Liver (tissue), 9 donors: ENCODE results near the gene GIPC1. TPM values are rescaled to one million over a fixed set of nuclear protein-coding genes. Genes with fewer than 3 reads are reported as not detected.

ENCODE experiments used
- DNase-seq: peaks from one replicate; pipeline ENCODE4 v3.0.0-alpha.2; 2017; ENCODE audit warnings: low spot score
- H3K27ac ChIP-seq, 2 donors: one replicate each; pipeline ENCODE4 v1.7.0; 2013; ENCODE audit warnings: inconsistent platforms in 2 of 2, low read length in 2 of 2, control low read depth in 1 of 2, low read depth in 1 of 2, mild to moderate bottlenecking in 1 of 2
- H3K27me3 ChIP-seq, 4 donors: one replicate each; pipeline versions ENCODE4 v1.6.1 to v1.7.0; 2013; ENCODE audit warnings: low read length in 3 of 4, inconsistent platforms in 1 of 4, mild to moderate bottlenecking in 1 of 4, moderate library complexity in 1 of 4; ENCODE audit not compliant: control insufficient read depth in 4 of 4, insufficient read depth in 4 of 4
- H3K36me3 ChIP-seq, 4 donors: one replicate each; pipeline versions ENCODE4 v1.6.1 to v1.7.0; 2013; ENCODE audit warnings: low read length in 3 of 4, mild to moderate bottlenecking in 3 of 4, low read depth in 1 of 4, moderate library complexity in 1 of 4; ENCODE audit not compliant: control insufficient read depth in 4 of 4, insufficient read depth in 3 of 4
- H3K4me1 ChIP-seq, 4 donors: one replicate each; pipeline versions ENCODE4 v1.6.1 to v1.7.0; 2013; ENCODE audit warnings: low read length in 3 of 4, mild to moderate bottlenecking in 3 of 4, moderate library complexity in 1 of 4; ENCODE audit not compliant: control insufficient read depth in 4 of 4, insufficient read depth in 4 of 4
- H3K4me3 ChIP-seq, 3 donors: one replicate each; pipeline versions ENCODE4 v1.6.1 to v1.7.0; 2013; ENCODE audit warnings: low read length in 3 of 3, control low read depth in 1 of 3, low read depth in 1 of 3, mild to moderate bottlenecking in 1 of 3
- H3K9ac ChIP-seq, 2 donors: one replicate each; pipeline ENCODE4 v1.7.0; 2013; ENCODE audit warnings: low read length in 2 of 2, mild to moderate bottlenecking in 2 of 2, moderate library complexity in 2 of 2, control low read depth in 1 of 2, low read depth in 1 of 2
- H3K9me3 ChIP-seq, 4 donors: one replicate each; pipeline versions ENCODE4 v1.6.1 to v1.7.0; 2013; ENCODE audit warnings: low read length in 3 of 4; ENCODE audit not compliant: control insufficient read depth in 4 of 4
- FOXA1 ChIP-seq: IDR thresholded peaks from 2 replicates; pipeline ENCODE4 v1.6.1; 2016; ENCODE audit warnings: antibody characterized with exemption
- FOXA2 ChIP-seq: IDR thresholded peaks from 2 replicates; pipeline ENCODE4 v1.6.1; 2016; ENCODE audit warnings: antibody characterized with exemption
- GABPA ChIP-seq, 2 donors: IDR thresholded peaks in 1 of 2; conservative IDR thresholded peaks in 1 of 2; 2 replicates each; pipeline ENCODE4 v1.6.1; 2016; ENCODE audit warnings: antibody characterized with exemption in 2 of 2, mild to moderate bottlenecking in 1 of 2, moderate library complexity in 1 of 2
- HNF4A ChIP-seq, 2 donors: conservative IDR thresholded peaks; 2 replicates each; pipeline ENCODE4 v1.6.1; 2016; ENCODE audit warnings: antibody characterized with exemption in 2 of 2, mild to moderate bottlenecking in 2 of 2
- HNF4G ChIP-seq: IDR thresholded peaks from 2 replicates; pipeline ENCODE4 v1.6.1; 2016; ENCODE audit warnings: antibody characterized with exemption
- JUND ChIP-seq, 2 donors: IDR thresholded peaks; 2 replicates each; pipeline ENCODE4 v1.6.1; 2016; ENCODE audit warnings: antibody characterized with exemption in 2 of 2
- NR2F2 ChIP-seq: IDR thresholded peaks from 2 replicates; pipeline ENCODE4 v1.6.1; 2016; ENCODE audit warnings: antibody characterized with exemption
- RAD21 ChIP-seq, 2 donors: IDR thresholded peaks; 2 replicates each; pipeline ENCODE4 v1.6.1; 2016; ENCODE audit warnings: antibody characterized with exemption in 2 of 2, mild to moderate bottlenecking in 2 of 2
- RXRA ChIP-seq, 2 donors: IDR thresholded peaks; 2 replicates each; pipeline ENCODE4 v1.6.1; 2017 to 2018; ENCODE audit warnings: antibody characterized with exemption in 2 of 2, mild to moderate bottlenecking in 1 of 2
- SP1 ChIP-seq: IDR thresholded peaks from 2 replicates; pipeline ENCODE4 v1.6.1; 2018; ENCODE audit warnings: antibody characterized with exemption, mild to moderate bottlenecking
- TAF1 ChIP-seq: conservative IDR thresholded peaks from 2 replicates; pipeline ENCODE4 v1.6.1; 2016; ENCODE audit warnings: antibody characterized with exemption, mild to moderate bottlenecking
- WGBS: extraction: QIAGEN DNeasy Blood & Tissue Kit; methylation state at CpG from one replicate; pipeline ENCODE4 v1.1.7; 2013; 5-methylcytosine and 5-hydroxymethylcytosine counted together
- polyA plus RNA-seq, 2 donors: library from polyadenylated mRNA; stranded (reverse) in 1 of 2; unstranded in 1 of 2; fragments of 200-250 nt in 1 of 2; fragments of >200 nt in 1 of 2; fragmentation: Nextera tagmentation in 1 of 2; extraction: Ambion mirVana in 1 of 2; gene quantifications; one replicate each; pipeline versions ENCODE4 v1.2.1 to v1.2.3, GENCODE V29; 2013 to 2015
- total RNA-seq, 2 donors: library from RNA; depleted of rRNA; stranded (reverse); fragments of >200 nt; gene quantifications; one replicate each; pipeline ENCODE4 v1.2.3, GENCODE V29; 2014
- TF ChIP-seq, protein P1 (sequence below): fragments of 150-350 bp; IDR thresholded peaks from 2 replicates; pipeline ENCODE4 v1.5.1; 2017; ENCODE audit warnings: improper control_type of control experiment, low read depth, low read length; ENCODE audit not compliant: missing input control
- TF ChIP-seq, protein P2 (sequence below): IDR thresholded peaks from 2 replicates; pipeline ENCODE4 v1.6.1; 2016; ENCODE audit warnings: antibody characterized with exemption
- TF ChIP-seq, protein P3 (sequence below): IDR thresholded peaks from 2 replicates; pipeline ENCODE4 v1.6.1; 2016; ENCODE audit warnings: antibody characterized with exemption
- TF ChIP-seq, protein P4 (sequence below): IDR thresholded peaks from 2 replicates; pipeline ENCODE4 v1.6.1; 2016; ENCODE audit warnings: antibody characterized with exemption, mild to moderate bottlenecking
- TF ChIP-seq, protein P5 (sequence below): IDR thresholded peaks from 2 replicates; pipeline ENCODE4 v1.6.1; 2016; ENCODE audit warnings: antibody characterized with exemption
- donor health status: healthy.
- donor health status: healthy.
- donor health status: healthy.
- donor health status: healthy.
- donor health status: healthy.

Gene GIPC1
- total and polyA plus RNA-seq, 4 donors, result 18.4 to 34.5 (median 25.5) TPM

DNA sequence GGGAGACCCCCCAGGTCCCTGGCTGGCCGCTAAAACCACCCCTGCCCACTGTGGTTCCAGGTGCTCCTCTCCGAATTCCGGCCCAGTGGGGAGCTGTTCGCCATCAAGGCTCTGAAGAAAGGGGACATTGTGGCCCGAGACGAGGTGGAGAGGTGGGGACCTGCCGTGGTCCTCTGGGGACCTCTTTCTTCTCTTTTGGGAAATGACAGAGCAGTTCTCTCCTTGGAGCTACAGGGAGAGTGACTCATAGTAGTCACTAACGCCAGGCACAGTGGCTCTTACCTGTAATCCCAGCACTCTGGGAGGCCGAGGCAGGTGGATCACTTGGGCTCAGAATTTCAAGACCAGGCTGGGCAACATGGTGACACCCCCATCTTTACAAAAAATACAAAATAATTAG lies 28.1 kb downstream of the GIPC1 start:
- peaks cover 15 to 43% (median 17%) of the 10 kb centered on the region in 4 donors for H3K36me3 ChIP-seq
- H3K27me3 ChIP-seq, result peaks cover 0 to 3% (median 0%) of the 10 kb centered on the region in 4 donors
- TF ChIP-seq JUND (IDR thresholded peaks at IDR 0.05) (no peak), FOXA1 (no peak), TAF1 (no peak), RXRA (IDR thresholded peaks at IDR 0.05) (no peak)
- TF ChIP-seq, protein P1, sequence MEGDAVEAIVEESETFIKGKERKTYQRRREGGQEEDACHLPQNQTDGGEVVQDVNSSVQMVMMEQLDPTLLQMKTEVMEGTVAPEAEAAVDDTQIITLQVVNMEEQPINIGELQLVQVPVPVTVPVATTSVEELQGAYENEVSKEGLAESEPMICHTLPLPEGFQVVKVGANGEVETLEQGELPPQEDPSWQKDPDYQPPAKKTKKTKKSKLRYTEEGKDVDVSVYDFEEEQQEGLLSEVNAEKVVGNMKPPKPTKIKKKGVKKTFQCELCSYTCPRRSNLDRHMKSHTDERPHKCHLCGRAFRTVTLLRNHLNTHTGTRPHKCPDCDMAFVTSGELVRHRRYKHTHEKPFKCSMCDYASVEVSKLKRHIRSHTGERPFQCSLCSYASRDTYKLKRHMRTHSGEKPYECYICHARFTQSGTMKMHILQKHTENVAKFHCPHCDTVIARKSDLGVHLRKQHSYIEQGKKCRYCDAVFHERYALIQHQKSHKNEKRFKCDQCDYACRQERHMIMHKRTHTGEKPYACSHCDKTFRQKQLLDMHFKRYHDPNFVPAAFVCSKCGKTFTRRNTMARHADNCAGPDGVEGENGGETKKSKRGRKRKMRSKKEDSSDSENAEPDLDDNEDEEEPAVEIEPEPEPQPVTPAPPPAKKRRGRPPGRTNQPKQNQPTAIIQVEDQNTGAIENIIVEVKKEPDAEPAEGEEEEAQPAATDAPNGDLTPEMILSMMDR, result no peak
- TF ChIP-seq, protein P2, sequence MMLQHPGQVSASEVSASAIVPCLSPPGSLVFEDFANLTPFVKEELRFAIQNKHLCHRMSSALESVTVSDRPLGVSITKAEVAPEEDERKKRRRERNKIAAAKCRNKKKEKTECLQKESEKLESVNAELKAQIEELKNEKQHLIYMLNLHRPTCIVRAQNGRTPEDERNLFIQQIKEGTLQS, result no peak
- H3K27ac ChIP-seq, result no peak overlapping the region
- peaks cover 0 to 8% (median 6%) of the 10 kb centered on the region in 4 donors for H3K4me1 ChIP-seq
- DNase-seq, result no peak
- WGBS, result 85% methylated on average over 9 of the region's 9 CpGs
- H3K4me3 ChIP-seq, result no peak overlapping the region
- H3K9ac ChIP-seq, result no peak overlapping the region
- H3K9me3 ChIP-seq, result no peaks in the 10 kb centered on the region

DNA sequence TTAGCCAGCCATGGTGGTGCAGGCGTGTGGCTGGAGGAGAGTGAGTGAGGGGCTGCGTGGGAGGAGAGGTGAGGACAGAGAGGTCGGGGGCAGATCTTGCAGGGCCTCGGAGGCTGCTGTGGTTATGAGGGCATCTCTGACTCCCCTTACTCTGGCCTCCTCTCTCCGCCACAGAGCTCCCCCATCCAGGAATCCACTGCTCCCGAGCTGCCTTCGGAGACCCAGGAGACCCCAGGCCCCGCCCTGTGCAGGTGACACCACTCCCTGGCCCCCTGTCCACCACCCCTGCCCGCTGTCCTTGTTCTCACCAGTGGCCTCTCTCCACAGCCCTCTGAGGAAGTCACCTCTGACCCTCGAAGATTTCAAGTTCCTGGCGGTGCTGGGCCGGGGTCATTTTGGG lies 28.5 kb downstream of the GIPC1 start:
- no peak overlapping the region for H3K9ac ChIP-seq
- peaks cover 0 to 3% (median 0%) of the 10 kb centered on the region in 4 donors for H3K27me3 ChIP-seq
- no peak for DNase-seq
- H3K4me3 ChIP-seq, result no peak overlapping the region
- peaks cover 15 to 46% (median 17%) of the 10 kb centered on the region in 4 donors for H3K36me3 ChIP-seq
- WGBS, result 92% methylated on average over 12 of the region's 12 CpGs
- H3K27ac ChIP-seq, result no peak overlapping the region
- H3K4me1 ChIP-seq, result peaks cover 0 to 6% (median 3%) of the 10 kb centered on the region in 4 donors
- H3K9me3 ChIP-seq, result no peaks in the 10 kb centered on the region
- TF ChIP-seq, protein P3, sequence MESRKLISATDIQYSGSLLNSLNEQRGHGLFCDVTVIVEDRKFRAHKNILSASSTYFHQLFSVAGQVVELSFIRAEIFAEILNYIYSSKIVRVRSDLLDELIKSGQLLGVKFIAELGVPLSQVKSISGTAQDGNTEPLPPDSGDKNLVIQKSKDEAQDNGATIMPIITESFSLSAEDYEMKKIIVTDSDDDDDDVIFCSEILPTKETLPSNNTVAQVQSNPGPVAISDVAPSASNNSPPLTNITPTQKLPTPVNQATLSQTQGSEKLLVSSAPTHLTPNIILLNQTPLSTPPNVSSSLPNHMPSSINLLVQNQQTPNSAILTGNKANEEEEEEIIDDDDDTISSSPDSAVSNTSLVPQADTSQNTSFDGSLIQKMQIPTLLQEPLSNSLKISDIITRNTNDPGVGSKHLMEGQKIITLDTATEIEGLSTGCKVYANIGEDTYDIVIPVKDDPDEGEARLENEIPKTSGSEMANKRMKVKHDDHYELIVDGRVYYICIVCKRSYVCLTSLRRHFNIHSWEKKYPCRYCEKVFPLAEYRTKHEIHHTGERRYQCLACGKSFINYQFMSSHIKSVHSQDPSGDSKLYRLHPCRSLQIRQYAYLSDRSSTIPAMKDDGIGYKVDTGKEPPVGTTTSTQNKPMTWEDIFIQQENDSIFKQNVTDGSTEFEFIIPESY, result no peak
- TF ChIP-seq FOXA1 (no peak), GABPA (IDR thresholded peaks at IDR 0.05 in 1 of 2, conservative IDR thresholded peaks at IDR 0.05 in 1 of 2) (no peak), HNF4G (no peak), NR2F2 (no peak), FOXA2 (no peak), HNF4A (conservative IDR thresholded peaks at IDR 0.05) (no peak), JUND (IDR thresholded peaks at IDR 0.05) (no peak), SP1 (no peak), RAD21 (IDR thresholded peaks at IDR 0.05) (no peak)
- TF ChIP-seq, protein P1, result no peak
- TF ChIP-seq, protein P4, sequence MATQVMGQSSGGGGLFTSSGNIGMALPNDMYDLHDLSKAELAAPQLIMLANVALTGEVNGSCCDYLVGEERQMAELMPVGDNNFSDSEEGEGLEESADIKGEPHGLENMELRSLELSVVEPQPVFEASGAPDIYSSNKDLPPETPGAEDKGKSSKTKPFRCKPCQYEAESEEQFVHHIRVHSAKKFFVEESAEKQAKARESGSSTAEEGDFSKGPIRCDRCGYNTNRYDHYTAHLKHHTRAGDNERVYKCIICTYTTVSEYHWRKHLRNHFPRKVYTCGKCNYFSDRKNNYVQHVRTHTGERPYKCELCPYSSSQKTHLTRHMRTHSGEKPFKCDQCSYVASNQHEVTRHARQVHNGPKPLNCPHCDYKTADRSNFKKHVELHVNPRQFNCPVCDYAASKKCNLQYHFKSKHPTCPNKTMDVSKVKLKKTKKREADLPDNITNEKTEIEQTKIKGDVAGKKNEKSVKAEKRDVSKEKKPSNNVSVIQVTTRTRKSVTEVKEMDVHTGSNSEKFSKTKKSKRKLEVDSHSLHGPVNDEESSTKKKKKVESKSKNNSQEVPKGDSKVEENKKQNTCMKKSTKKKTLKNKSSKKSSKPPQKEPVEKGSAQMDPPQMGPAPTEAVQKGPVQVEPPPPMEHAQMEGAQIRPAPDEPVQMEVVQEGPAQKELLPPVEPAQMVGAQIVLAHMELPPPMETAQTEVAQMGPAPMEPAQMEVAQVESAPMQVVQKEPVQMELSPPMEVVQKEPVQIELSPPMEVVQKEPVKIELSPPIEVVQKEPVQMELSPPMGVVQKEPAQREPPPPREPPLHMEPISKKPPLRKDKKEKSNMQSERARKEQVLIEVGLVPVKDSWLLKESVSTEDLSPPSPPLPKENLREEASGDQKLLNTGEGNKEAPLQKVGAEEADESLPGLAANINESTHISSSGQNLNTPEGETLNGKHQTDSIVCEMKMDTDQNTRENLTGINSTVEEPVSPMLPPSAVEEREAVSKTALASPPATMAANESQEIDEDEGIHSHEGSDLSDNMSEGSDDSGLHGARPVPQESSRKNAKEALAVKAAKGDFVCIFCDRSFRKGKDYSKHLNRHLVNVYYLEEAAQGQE, result no peak
- TF ChIP-seq, protein P5, sequence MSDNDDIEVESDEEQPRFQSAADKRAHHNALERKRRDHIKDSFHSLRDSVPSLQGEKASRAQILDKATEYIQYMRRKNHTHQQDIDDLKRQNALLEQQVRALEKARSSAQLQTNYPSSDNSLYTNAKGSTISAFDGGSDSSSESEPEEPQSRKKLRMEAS, result no peak
